ENCODE results near the gene TFCP2L1.

Gene TFCP2L1

GRCh38 chr2:121171625-121172119, 113.3 kb downstream of the TFCP2L1 start:
- TF ChIP-seq ZNF274 (IDR thresholded peaks at IDR 0.05; ENCODE audit: low read depth, low read length) = no peak
- no peak overlapping the region for H3K4me3 ChIP-seq (ENCODE audit: low read length)

- no peak overlapping the region for H3K4me3 ChIP-seq (ENCODE audit: low read length)
- TF ChIP-seq ZNF274 (IDR thresholded peaks at IDR 0.05; ENCODE audit: low read depth, low read length) = no peak
Measured at GRCh38 chr2:121170577-121170976, 114.4 kb downstream of the TFCP2L1 start.

GRCh38 chr2:121167411-121167810, 117.6 kb downstream of the TFCP2L1 start:
- TF ChIP-seq ZNF274 (IDR thresholded peaks at IDR 0.05; ENCODE audit: low read depth, low read length) = no peak

More at GRCh38 chr2:121167411-121167810, 117.6 kb downstream of the TFCP2L1 start:
- no peak overlapping the region for H3K4me3 ChIP-seq (ENCODE audit: low read length)

Data from GM08714 (cell line).